Inflammatory macrophage treated with lipopolysaccharide for 1 hour (primary cell): Measurements from ENCODE around the gene COL9A2.

Experiments used
- DNase-seq, 2 donors: peaks; one replicate each; pipeline ENCODE4 v3.0.0-alpha.2; 2020 to 2022

Gene COL9A2

DNA sequence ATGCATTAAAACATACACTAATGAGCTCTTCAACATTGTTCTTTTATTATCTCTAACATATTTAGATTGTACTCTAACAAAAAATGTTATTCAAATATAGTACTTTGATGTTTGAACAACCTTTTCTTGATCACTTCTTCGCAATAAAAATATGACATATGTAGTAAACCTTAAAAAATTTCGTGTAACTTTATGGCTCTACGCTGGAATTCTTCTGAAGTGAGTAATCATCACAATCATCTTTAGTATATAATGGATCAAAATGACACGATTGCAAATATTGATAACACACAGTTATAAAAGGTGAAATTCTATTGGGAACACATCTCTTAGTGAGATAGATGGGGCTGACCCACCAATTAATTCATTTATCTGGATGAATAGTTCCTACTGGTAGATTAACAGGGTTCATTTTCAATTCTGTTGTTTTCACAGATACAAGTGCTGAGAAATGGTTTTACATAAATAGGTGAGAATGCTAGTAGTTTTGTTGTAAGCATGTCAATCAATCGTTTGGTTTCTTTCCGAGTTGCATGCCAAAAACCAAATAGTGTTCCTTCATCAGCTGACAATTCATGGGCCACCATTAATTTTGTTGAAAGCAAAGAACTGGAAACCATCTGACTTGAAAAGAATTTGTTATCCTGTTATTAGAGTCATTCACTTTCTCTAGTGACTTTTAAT, 60.5 kb downstream of the COL9A2 start:
- no peak for DNase-seq

DNA sequence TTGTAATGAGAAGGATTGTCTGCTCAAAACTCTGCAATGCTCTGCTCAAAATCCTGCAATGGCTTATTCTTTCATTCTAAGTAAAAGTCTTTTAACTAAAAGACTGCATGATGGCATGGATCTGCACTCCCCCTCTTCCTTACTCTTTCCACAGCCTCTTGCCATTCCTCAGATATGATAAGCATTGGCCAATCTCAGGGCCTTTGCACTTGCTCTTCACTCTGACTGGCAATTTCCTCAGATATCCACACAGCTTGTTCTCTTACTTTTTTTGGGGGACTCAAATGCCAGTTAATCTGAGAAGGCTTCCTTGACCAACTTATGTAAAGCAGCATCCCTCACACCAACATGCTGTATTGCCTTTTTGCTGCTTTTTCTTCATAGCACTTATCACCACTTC, 61.9 kb downstream of the COL9A2 start:
- no peak for DNase-seq

DNA sequence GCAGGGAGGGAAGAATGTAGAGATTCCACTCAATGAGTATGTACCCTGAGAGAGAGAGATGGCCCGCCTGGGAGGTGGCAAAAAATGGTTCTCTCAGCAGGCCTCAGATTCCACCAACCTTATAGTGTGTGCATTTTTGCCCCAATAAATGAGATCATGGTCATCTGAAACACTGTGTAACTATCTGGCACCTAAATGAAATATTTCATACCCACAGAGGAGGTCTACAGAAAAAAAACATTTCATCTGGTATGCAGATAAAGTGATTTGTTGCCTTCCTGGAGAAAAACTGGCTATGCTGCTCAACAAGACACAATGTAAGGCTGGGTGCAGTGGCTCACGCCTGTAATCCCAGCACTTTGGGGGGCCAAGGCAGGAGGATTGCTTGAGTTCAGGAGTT, 64.5 kb downstream of the COL9A2 start:
- no peak for DNase-seq

DNA sequence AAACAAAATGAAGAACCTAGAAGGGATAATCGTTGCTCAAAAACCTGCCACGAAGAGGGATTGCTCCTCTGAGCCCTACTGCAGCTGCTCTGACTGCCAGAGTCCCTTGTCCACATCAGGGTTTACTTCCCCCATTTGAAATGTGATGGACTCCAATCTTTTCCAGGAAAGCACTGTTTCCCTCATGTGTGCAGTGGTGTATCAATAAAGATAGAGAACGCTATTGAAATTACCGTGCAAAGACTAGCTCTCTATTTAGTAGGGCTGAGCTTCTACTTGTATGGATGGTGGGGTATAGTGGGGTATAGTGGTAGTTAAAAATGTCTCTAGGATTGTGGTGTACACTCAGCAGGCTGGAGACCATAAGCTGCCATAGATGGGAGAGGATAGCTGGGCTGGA, 65.6 kb downstream of the COL9A2 start:
- DNase-seq = no peak
